HG03558 (cell line): ENCODE results near the gene SCGB1C2.

Source experiments
- ATAC-seq: cut with Tn5 transposase; IDR thresholded peaks from one replicate; pipeline ENCODE4 v1.9.1; 2021; ENCODE audit warnings: moderate number of reproducible peaks; ENCODE audit not compliant: unreplicated experiment; ENCODE audit errors: extremely low read depth

Gene SCGB1C2

GRCh38 chr17:147796-148740 is 10.7 kb downstream of the SCGB1C2 start:
- ATAC-seq = no peak

- ATAC-seq = no peak
These were observed 11.4 kb downstream of the SCGB1C2 start for GRCh38 chr17:148757-149156.

GRCh38 chr17:149231-149630 is 11.9 kb downstream of the SCGB1C2 start:
- ATAC-seq = no peak

- ATAC-seq = no peak
These were observed 12.7 kb downstream of the SCGB1C2 start for GRCh38 chr17:149897-150584.

- ATAC-seq = no peak
These were observed 13.6 kb downstream of the SCGB1C2 start for GRCh38 chr17:151004-151403.

- ATAC-seq = no peak
These were observed 14.8 kb downstream of the SCGB1C2 start for GRCh38 chr17:151886-152859.

- ATAC-seq = no peak
These were observed 15.6 kb downstream of the SCGB1C2 start for GRCh38 chr17:152860-153420.

- no peak for ATAC-seq
These were observed 16.5 kb downstream of the SCGB1C2 start for GRCh38 chr17:153851-154250.

- ATAC-seq = no peak
These were observed 18.2 kb downstream of the SCGB1C2 start for GRCh38 chr17:155576-155975.

- ATAC-seq = no peak
These were observed 18.8 kb downstream of the SCGB1C2 start for GRCh38 chr17:156094-156621.

- no peak for ATAC-seq
These were observed 19.6 kb downstream of the SCGB1C2 start for GRCh38 chr17:156946-157345.

GRCh38 chr17:157901-158300 is 20.5 kb downstream of the SCGB1C2 start:
- ATAC-seq = no peak

- no peak for ATAC-seq
These were observed 21.0 kb downstream of the SCGB1C2 start for GRCh38 chr17:158379-158778.

GRCh38 chr17:159609-160008 is 22.2 kb downstream of the SCGB1C2 start:
- ATAC-seq = no peak

GRCh38 chr17:160336-160735 is 23.0 kb downstream of the SCGB1C2 start:
- ATAC-seq = no peak

- ATAC-seq = no peak
These were observed 24.1 kb downstream of the SCGB1C2 start for GRCh38 chr17:161481-161880.

- no peak for ATAC-seq
These were observed 25.3 kb downstream of the SCGB1C2 start for GRCh38 chr17:162689-163088.

GRCh38 chr17:163514-164098 is 26.2 kb downstream of the SCGB1C2 start:
- ATAC-seq = no peak
